ENCODE data around the gene UBE2L3. TPM values are rescaled to one million over a fixed set of nuclear protein-coding genes. Genes with fewer than 3 reads are reported as not detected.

UBE2L3 gene
- total and polyA plus RNA-seq, 2 donors (not counting 1 experiment from before 2014, with no cell fraction given): 13.5 to 30.9 TPM

- H3K4me3 Mint-ChIP-seq: no peak overlapping the region
- Histone ChIP-seq H3K9ac (ENCODE audit: low read length) (no peak overlapping the region), H3K4me1 (ENCODE audit: control insufficient read depth in 2 of 2, insufficient read depth in 2 of 2, low read length in 2 of 2) (peaks cover 12 to 19% of the 10 kb centered on the region in 2 donors), H3K79me2 (ENCODE audit: control insufficient read depth, insufficient read depth, low read length) (peaks cover 3% of the 10 kb centered on the region), H3K9me3 (ENCODE audit: control extremely low read depth in 1 of 3, control insufficient read depth in 2 of 3, insufficient read depth in 1 of 3, low read length in 2 of 3) (peaks cover 0 to 3% (median 0%) of the 10 kb centered on the region in 3 donors), H3K4me2 (replicated peaks; ENCODE audit: low read depth, low read length, poor library complexity, severe bottlenecking) (no peak overlapping the region), H3K27ac (ENCODE audit: low read length in 2 of 2) (no peak overlapping the region), H3K36me3 (replicated peaks in 1 of 2; ENCODE audit: control extremely low read depth in 1 of 2, control insufficient read depth in 1 of 2, extremely low read depth in 1 of 2, insufficient read depth in 2 of 2, low read length in 1 of 2) (peaks cover 0 to 4% of the 10 kb centered on the region in 2 experiments), H4K20me1 (ENCODE audit: control insufficient read depth, insufficient read depth, low read length, poor library complexity, severe bottlenecking) (peaks cover 5% of the 10 kb centered on the region), H3K27me3 (replicated peaks in 1 of 4; ENCODE audit: control extremely low read depth in 1 of 4, control insufficient read depth in 3 of 4, insufficient read depth in 4 of 4, low read length in 3 of 4) (no peaks in the 10 kb centered on the region), H2AFZ (ENCODE audit: insufficient read depth, low read depth, low read length, poor library complexity, severe bottlenecking) (no peak overlapping the region), H3K4me3 (ENCODE audit: control extremely low read depth in 1 of 5, extremely low read depth in 1 of 5, insufficient read depth in 1 of 5, low read depth in 2 of 5, low read length in 4 of 5) (no peak overlapping the region)
- intact Hi-C loops (cut with micrococcal nuclease): no loop called here
- ATAC-seq (ENCODE audit: low read depth) (no peak), DNase-seq (no peak)
- H3K4me1 Mint-ChIP-seq: peaks cover 20% of the 10 kb centered on the region
- TF ChIP-seq CTCF (IDR thresholded peaks at IDR 0.05) (no peak), EZH2 (IDR thresholded peaks at IDR 0.05; ENCODE audit: borderline replicate concordance, insufficient read depth, low read depth, low read length, poor library complexity, severe bottlenecking) (no peak)
- no peak overlapping the region for H3K27ac Mint-ChIP-seq
- 89% methylated on average over 4 of the region's 4 CpGs for WGBS (ENCODE audit: insufficient coverage)
- H3K27me3 Mint-ChIP-seq: no peaks in the 10 kb centered on the region
- H3K9me3 Mint-ChIP-seq (ENCODE audit: insufficient read depth): no peaks in the 10 kb centered on the region
- POLR2A ChIA-PET: no interaction called here
- CTCF ChIA-PET: interaction anchor here (1.5 kb wide), 1 partner anchor 10 kb away, joined by 5 read pairs; the partner anchor contains the start of gene YDJC
Observed at GRCh38 chr22:21639359-21639758, 71.8 kb downstream of the UBE2L3 start.

GRCh38 chr22:21640810-21641209 is 73.3 kb downstream of the UBE2L3 start:
- TF ChIP-seq CTCF (IDR thresholded peaks at IDR 0.05) (no peak), EZH2 (IDR thresholded peaks at IDR 0.05; ENCODE audit: borderline replicate concordance, insufficient read depth, low read depth, low read length, poor library complexity, severe bottlenecking) (no peak)
- Histone ChIP-seq H3K4me1 (ENCODE audit: control insufficient read depth in 2 of 2, insufficient read depth in 2 of 2, low read length in 2 of 2) (peaks cover 12 to 19% of the 10 kb centered on the region in 2 donors), H3K79me2 (ENCODE audit: control insufficient read depth, insufficient read depth, low read length) (peaks cover 3% of the 10 kb centered on the region), H3K4me3 (ENCODE audit: control extremely low read depth in 1 of 5, extremely low read depth in 1 of 5, insufficient read depth in 1 of 5, low read depth in 2 of 5, low read length in 4 of 5) (no peak overlapping the region), H3K27me3 (replicated peaks in 1 of 4; ENCODE audit: control extremely low read depth in 1 of 4, control insufficient read depth in 3 of 4, insufficient read depth in 4 of 4, low read length in 3 of 4) (no peaks in the 10 kb centered on the region), H2AFZ (ENCODE audit: insufficient read depth, low read depth, low read length, poor library complexity, severe bottlenecking) (peak overlapping the region; percentile 99), H3K4me2 (replicated peaks; ENCODE audit: low read depth, low read length, poor library complexity, severe bottlenecking) (no peak overlapping the region), H3K9ac (ENCODE audit: low read length) (no peak overlapping the region), H4K20me1 (ENCODE audit: control insufficient read depth, insufficient read depth, low read length, poor library complexity, severe bottlenecking) (peaks cover 5% of the 10 kb centered on the region), H3K36me3 (replicated peaks in 1 of 2; ENCODE audit: control extremely low read depth in 1 of 2, control insufficient read depth in 1 of 2, extremely low read depth in 1 of 2, insufficient read depth in 2 of 2, low read length in 1 of 2) (peaks cover 0 to 4% of the 10 kb centered on the region in 2 experiments), H3K9me3 (ENCODE audit: control extremely low read depth in 1 of 3, control insufficient read depth in 2 of 3, insufficient read depth in 1 of 3, low read length in 2 of 3) (peaks cover 0 to 3% (median 0%) of the 10 kb centered on the region in 3 donors), H3K27ac (ENCODE audit: low read length in 2 of 2) (no peak overlapping the region)
- H3K27me3 Mint-ChIP-seq: no peaks in the 10 kb centered on the region
- WGBS (ENCODE audit: insufficient coverage): 100% methylated on average over 2 of the region's 5 CpGs
- CTCF ChIA-PET: interaction anchor here (1.2 to 7.9 kb wide), 3 partner anchors 13 to 755 kb away, joined by 3 to 168 read pairs (median 6); partner anchors contain the start of genes CCDC116 and YDJC
- intact Hi-C loops (cut with micrococcal nuclease): loop anchor here (5.0 kb wide), 1 partner anchor 639 kb away; the partner anchor contains the start of gene THAP7
- ATAC-seq (ENCODE audit: low read depth) (no peak), DNase-seq (no peak)
- peaks cover 20% of the 10 kb centered on the region for H3K4me1 Mint-ChIP-seq
- POLR2A ChIA-PET: interaction anchor here (1.2 to 2.2 kb wide), 2 partner anchors 11 to 12 kb away, joined by 5 to 16 read pairs; partner anchors contain the start of gene YDJC
- no peaks in the 10 kb centered on the region for H3K9me3 Mint-ChIP-seq (ENCODE audit: insufficient read depth)
- H3K4me3 Mint-ChIP-seq: peak overlapping the region; percentile 82
- H3K27ac Mint-ChIP-seq: no peak overlapping the region
